Glutamatergic neuron (in vitro differentiated cells): ENCODE data around the gene POLD1. TPM values are rescaled to one million over a fixed set of nuclear protein-coding genes. Genes with fewer than 3 reads are reported as not detected.
A peak's percentile ranks its signal among the peaks of the same experiment; 100 is the strongest.

ENCODE experiments used
- DNase-seq: peaks from one replicate; pipeline ENCODE4 v3.0.0; 2022
- H3K27ac Mint-ChIP-seq: one replicate; pipeline ENCODE4 v1.8.0; 2020; ENCODE audit warnings: mild to moderate bottlenecking, mixed read lengths, inconsistent platforms; ENCODE audit not compliant: unreplicated experiment
- H3K27me3 Mint-ChIP-seq: one replicate; pipeline ENCODE4 v1.8.0; 2020; ENCODE audit warnings: mild to moderate bottlenecking, moderate library complexity, mixed read lengths, inconsistent platforms; ENCODE audit not compliant: unreplicated experiment
- H3K36me3 Mint-ChIP-seq: one replicate; pipeline ENCODE4 v1.8.0; 2020; ENCODE audit warnings: mild to moderate bottlenecking, mixed read lengths, inconsistent platforms; ENCODE audit not compliant: unreplicated experiment
- H3K4me1 Mint-ChIP-seq: one replicate; pipeline ENCODE4 v1.8.0; 2020; ENCODE audit warnings: mild to moderate bottlenecking, low read depth, mixed read lengths, inconsistent platforms; ENCODE audit not compliant: unreplicated experiment
- H3K4me3 Mint-ChIP-seq: one replicate; pipeline ENCODE4 v1.8.0; 2020; ENCODE audit warnings: mild to moderate bottlenecking, mixed read lengths, inconsistent platforms; ENCODE audit not compliant: unreplicated experiment
- H3K9me3 Mint-ChIP-seq: one replicate; pipeline ENCODE4 v1.8.0; 2020; ENCODE audit warnings: mild to moderate bottlenecking, moderate library complexity, mixed read lengths, inconsistent platforms; ENCODE audit not compliant: unreplicated experiment
- total RNA-seq: library from RNA; stranded (reverse); fragmentation: NEBNext Ultra II Directional; extraction: Animal tissue kit (Norgen Biotek cat#: 25700); gene quantifications from one replicate; pipeline ENCODE4 v1.2.1, GENCODE V29; 2021; ENCODE audit not compliant: unreplicated experiment
- TF ChIP-seq, protein P1 (sequence below): fragments of 200-600 bp; sonication (generic); IDR thresholded peaks from one replicate; pipeline ENCODE4 v1.5.0; 2021; ENCODE audit not compliant: partially characterized antibody, unreplicated experiment

The POLD1 gene
- total RNA-seq, 1 donor from 2014 or later: 38.9 TPM

DNA sequence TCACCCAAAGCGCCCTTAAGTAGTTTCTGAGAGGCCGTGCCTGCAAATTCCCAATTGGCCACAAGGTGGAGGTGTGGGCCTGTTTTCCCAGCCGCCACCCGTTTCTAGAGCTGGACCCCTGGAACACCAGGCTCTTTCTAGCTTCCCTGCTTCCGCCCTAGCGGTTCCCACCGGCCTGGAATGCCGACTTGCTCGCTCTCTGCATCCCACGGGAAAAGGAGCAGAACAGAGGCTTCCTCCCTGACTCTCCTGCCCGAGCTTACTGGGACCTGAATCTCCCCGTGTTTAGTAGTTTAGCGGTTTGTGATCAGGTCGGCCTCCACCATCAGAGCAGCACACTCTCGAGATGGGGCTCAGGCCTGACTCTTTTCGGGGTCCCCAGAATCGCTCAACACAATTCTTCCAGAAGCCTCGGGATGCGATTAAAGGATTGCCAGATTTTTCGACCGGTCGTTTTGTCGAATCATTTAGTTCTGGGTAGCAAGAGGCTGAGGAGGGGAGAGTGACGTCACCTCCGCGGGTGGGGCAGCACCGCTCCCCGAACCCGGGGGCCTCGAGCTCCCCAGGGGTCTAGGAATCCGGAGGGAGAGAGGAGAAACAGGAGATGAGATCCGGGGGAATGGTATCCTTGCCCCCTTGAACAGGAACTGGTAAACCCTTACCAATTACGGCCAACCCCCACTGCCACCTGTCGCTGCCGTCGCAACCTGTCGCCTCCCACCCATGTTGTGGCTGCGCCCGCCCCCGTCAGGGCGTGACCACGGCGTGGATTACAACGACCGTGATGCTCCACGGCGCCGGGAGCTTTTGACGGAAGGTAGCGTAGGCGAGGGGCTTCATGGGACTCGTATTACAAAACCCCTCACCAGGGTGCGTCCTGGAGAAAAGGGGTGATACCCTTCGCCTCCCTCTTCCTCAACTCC is 26.7 kb upstream of the POLD1 start:
- Mint-ChIP-seq H3K36me3 (no peaks in the 10 kb centered on the region), H3K27ac (no peak overlapping the region), H3K4me1 (no peaks in the 10 kb centered on the region), H3K27me3 (peaks cover 3% of the 10 kb centered on the region), H3K4me3 (peak overlapping the region; percentile 2), H3K9me3 (peaks cover 4% of the 10 kb centered on the region)
- TF ChIP-seq, protein P1, sequence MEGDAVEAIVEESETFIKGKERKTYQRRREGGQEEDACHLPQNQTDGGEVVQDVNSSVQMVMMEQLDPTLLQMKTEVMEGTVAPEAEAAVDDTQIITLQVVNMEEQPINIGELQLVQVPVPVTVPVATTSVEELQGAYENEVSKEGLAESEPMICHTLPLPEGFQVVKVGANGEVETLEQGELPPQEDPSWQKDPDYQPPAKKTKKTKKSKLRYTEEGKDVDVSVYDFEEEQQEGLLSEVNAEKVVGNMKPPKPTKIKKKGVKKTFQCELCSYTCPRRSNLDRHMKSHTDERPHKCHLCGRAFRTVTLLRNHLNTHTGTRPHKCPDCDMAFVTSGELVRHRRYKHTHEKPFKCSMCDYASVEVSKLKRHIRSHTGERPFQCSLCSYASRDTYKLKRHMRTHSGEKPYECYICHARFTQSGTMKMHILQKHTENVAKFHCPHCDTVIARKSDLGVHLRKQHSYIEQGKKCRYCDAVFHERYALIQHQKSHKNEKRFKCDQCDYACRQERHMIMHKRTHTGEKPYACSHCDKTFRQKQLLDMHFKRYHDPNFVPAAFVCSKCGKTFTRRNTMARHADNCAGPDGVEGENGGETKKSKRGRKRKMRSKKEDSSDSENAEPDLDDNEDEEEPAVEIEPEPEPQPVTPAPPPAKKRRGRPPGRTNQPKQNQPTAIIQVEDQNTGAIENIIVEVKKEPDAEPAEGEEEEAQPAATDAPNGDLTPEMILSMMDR: peak; percentile 90
- DNase-seq: peak; percentile 70

DNA sequence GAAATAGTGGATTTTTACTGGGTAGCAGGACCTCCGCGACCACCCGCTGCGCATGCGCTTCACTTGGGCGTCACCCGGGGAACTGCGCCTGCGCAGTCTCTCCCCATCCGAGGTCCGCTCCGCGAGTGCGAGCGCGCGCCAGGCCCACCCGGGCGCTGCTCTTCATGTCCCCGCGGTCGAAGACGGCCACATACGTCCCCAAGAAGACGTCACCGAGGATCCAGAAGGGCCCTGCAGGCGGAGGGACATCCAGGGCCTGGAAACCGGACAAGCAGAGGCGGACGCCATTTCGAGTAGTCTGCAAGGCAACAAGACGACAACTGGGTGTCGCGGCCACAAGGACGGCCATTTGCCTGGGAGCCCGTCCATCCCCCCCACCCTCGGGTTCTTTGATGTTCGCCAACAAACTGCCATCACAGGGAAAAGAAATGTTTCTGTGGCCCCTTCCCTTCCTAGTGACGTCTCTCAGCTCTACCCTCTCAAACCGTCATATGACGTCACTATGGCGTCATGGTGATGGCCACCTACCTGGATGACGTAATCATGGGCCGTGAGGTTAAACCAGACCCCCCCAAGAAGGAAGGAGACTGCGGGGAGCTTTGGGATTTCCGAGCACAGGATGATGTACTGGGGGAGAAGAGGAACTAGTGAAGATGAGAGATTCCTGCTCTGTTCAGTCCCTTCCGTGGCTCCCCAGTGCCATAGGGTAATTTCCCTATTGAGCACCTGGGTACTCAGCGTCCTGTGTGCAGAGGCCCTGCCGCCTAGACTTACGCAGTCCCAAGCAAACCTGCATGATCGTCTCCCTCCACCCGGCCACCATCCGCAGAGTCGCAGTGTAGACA is 25.4 kb upstream of the POLD1 start:
- Mint-ChIP-seq H3K27ac (no peak overlapping the region), H3K27me3 (peaks cover 3% of the 10 kb centered on the region), H3K4me3 (no peak overlapping the region), H3K36me3 (no peaks in the 10 kb centered on the region), H3K9me3 (peaks cover 5% of the 10 kb centered on the region), H3K4me1 (no peaks in the 10 kb centered on the region)
- no peak for DNase-seq
- TF ChIP-seq, protein P1: no peak

DNA sequence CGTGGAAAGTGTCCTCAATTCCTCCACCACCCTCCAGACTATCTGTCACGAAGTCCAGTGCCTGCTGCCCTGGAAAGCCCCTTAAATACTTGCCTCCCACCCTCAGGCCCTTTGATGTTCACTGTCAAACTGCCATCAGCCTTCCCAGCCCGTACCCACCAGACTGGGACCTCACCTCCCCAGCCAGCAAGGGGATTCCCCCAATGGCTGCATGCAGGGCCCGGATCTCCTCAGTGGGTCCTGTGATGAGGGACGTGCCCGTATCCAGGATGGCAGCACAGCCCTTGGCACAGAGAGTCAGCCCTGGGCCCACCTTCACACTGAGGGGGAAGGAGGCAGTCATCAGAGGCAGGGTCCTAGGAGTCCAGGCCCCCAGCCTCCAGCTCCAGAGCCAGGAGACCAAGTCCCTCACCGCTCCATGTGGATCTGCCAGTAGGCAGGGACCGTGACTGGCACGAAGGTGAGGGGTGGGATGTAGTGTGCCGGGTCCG is 24.8 kb upstream of the POLD1 start:
- no peaks in the 10 kb centered on the region for H3K4me1 Mint-ChIP-seq

DNA sequence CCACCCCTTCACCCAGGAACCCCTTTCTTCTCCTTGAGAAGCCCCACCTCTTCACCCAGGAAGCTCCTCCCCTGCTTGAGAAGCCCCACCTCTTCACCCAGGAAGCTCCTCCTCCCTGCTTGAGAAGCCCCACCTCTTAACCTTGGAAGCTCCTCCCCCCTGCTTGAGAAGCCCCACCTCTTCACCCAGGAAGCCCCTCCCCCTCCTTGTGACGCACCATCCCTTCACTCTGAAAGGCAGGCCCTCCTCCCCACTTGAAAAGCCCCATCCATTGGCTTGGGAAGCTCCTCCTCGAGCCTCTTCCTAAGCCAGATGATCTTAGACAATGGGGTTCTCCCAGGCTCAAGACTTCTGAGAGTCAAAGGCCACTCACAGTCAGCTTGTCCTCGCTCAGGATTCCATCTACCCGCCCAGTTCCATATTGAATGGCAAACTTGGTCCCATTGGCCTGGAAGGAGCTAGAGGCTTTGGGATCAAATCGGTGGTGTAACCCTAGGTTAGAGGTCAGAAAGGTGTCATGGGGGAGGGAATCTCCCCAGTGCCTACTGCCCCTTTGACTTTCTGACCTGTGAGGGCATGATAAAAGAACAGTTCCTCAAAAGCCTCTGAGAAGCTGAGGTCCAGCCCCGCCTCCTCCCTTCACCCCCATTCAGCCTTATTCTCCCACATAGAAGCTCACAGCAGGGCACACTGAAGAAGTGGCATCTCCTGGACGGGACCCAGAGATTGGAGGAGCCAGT is 22.7 kb upstream of the POLD1 start:
- no peak for DNase-seq

More for the DNA sequence above, 24.8 kb upstream of the POLD1 start:
- Mint-ChIP-seq H3K27me3 (peaks cover 3% of the 10 kb centered on the region), H3K9me3 (peaks cover 7% of the 10 kb centered on the region), H3K4me3 (no peak overlapping the region), H3K27ac (no peak overlapping the region), H3K36me3 (no peaks in the 10 kb centered on the region)
- DNase-seq: no peak
- TF ChIP-seq, protein P1: no peak

More for the DNA sequence above, 22.7 kb upstream of the POLD1 start:
- Mint-ChIP-seq H3K36me3 (no peaks in the 10 kb centered on the region), H3K27me3 (peaks cover 5% of the 10 kb centered on the region), H3K9me3 (peaks cover 7% of the 10 kb centered on the region), H3K4me1 (no peaks in the 10 kb centered on the region), H3K27ac (no peak overlapping the region), H3K4me3 (no peak overlapping the region)
- TF ChIP-seq, protein P1: no peak
